GM20431 (cell line): ENCODE results near the gene TRIM25.

Source experiments
- in situ Hi-C: fragments of 300-500 bp; cut with MseI, MboI; formaldehyde crosslinking; loops from one replicate; pipeline ENCODE4 v1.15.0; 2020; ENCODE audit warnings: low sequenced_read_pairs; ENCODE audit not compliant: unreplicated experiment

Gene TRIM25

DNA sequence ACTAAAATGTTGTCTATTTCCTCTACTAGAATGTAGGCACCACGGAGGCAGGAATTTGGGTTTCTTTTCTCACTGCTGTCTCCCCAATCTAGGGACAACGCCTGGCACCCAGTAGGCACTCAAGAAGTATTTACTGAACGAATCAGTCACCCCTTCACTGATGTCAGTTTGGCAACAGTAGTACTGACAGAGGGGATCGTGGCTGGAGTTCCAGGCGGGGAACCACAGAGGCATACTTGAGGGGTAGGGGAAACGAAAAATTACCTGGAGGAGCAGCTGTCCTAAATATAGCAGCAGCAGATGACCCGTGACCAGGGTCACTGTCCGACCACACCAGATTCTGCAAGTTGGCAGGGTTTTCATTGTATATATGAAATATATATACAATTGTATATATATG lies 33.3 kb downstream of the TRIM25 start:
- in situ Hi-C loops = no loop called here

DNA sequence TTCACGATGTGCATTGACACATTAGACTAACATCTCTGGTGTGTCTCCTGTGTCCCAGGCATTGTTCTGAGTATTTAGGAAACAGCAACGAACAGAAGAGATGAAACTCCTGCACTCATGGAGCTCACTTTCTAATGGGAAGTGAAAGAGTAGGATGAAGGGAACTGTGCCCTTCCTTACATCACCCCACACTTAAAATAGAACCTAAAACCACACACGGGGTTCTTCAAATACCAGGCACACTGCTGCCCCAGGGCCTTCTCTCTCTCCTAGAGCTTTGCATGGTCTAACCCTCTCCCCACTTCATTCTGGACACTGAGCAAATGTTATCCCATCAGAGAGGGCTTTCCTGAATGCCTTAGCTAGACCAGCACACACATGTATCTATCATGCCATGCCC lies 33.7 kb downstream of the TRIM25 start:
- in situ Hi-C loops = no loop called here

DNA sequence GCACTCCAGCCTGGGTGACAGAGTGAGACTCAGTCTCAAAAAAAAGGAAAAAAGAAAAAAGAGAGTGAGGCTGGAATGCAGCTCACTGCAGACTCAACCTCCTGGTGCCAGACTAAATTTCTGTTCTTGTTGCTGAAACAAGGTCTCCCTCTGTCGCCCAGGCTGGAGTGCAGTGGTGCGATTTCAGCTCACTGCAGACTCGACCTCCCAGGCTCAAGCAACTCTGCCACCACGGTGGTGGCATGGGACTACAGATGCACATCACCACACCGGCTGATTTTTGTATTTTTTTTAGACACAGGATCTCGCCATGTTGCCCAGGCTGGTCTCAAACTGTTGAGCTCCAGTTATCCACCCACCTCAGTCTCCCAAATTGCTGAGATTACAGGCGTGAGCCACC lies 34.6 kb downstream of the TRIM25 start:
- in situ Hi-C loops = no loop called here

DNA sequence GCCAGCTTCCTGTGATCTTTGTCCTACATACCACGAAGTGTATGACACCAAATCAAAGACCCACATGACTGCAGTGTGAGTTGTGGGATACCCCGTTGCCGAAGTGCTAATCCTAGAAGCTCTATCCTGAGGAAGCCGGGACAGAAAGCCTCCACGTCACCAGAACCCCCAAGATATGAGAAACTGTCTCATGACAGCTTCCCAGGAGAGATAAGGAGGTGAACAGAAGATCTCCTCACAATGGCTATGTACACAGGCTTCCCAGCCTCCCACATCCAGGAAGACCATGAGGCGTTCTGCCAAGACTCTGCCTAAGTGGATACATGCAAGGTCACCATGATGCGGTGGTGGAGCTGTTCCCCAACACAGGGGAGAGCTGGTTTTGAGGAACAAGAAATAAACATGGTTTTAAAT lies 37.1 kb downstream of the TRIM25 start:
- in situ Hi-C loops = no loop called here

GRCh38 chr17:56870081-56870651 lies 43.7 kb downstream of the TRIM25 start:
- in situ Hi-C loops = loop anchor here (25.0 kb wide), 1 partner anchor 108 kb away; no protein-coding TSS in a partner anchor

DNA sequence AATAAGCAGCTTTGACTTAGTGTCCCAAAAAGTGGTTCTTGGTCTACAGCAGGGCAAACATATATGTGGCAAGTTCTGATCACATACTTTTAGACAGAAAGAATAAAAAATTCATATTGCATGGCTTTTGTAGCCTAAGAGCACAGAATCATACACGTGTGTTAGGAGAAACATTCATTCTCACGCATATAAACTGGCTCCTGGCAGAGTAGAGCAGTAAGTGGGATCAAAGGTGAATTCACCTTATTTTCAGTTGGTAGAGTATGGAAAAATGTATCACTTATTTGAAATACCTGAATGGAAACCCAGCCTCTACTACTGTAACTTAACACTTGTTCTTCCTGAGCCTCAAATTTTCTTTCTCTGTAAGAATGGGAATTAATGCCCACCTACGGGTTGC lies 45.1 kb downstream of the TRIM25 start:
- in situ Hi-C loops = loop anchor here (25.0 kb wide), 1 partner anchor 106 kb away; no protein-coding TSS in a partner anchor

DNA sequence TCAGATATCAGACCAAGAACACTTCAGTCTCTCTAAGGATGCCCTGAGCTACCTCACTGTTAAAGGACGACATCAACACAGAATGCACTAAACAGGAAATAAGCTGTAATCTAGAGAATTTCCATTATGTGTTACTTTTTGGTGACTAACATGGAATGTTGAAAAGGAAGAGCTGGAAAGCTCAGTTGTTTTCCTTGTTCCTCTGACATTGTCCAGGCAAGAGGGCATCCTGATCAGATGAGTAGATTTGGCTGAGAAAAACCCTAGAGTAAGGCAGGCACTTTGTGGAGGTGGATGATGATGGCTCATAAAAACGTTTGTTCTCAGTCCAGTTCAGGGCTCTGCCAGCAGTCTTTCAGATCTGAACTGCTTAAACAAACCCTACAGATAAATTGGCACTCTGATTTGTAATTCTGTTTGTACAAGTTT lies 45.9 kb downstream of the TRIM25 start:
- in situ Hi-C loops = loop anchor here (25.0 kb wide), 1 partner anchor 106 kb away; no protein-coding TSS in a partner anchor

GRCh38 chr17:56866496-56866895 lies 47.4 kb downstream of the TRIM25 start:
- in situ Hi-C loops = loop anchor here (25.0 kb wide), 1 partner anchor 104 kb away; no protein-coding TSS in a partner anchor

DNA sequence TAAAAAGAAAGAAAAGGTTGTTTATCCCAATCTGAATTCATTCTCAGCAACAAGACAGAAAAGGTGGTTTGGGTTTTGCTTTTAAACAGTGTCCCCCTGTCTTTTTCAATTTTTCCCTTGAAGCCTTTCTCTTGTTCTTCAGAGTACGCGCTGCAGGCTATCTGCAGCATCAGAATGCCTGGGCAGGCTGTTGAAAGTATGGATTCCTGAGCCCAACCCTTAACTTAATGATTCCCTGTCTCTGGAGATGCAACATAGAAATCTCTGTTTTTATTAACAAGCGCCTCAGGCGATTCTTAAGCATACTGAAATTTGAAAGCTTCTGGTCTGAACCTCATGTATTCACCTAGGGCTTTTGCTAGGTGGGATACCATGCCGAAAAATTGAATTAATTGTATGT lies 47.8 kb downstream of the TRIM25 start:
- in situ Hi-C loops = loop anchor here (25.0 kb wide), 1 partner anchor 104 kb away; no protein-coding TSS in a partner anchor

- in situ Hi-C loops = loop anchor here (25.0 kb wide), 1 partner anchor 102 kb away; no protein-coding TSS in a partner anchor
Observed at GRCh38 chr17:56863974-56864373, 49.9 kb downstream of the TRIM25 start.

DNA sequence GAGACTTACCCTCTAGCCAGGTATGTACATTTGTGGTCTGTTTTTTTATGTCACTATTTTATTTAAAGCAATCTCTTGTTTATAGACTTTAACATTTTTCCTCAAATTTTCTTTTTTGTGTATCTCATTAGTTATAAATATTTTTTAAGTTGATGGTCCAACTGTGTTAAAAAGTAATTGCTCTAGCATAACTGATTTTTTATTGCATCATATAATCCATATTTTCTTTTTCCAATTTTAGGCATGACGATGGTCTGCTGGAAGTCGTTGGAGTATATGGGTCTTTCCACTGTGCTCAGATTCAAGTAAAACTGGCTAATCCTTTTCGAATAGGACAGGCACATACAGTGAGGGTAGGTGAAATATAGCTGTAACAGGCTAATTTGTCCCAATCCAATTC lies 52.0 kb downstream of the TRIM25 start:
- in situ Hi-C loops = loop anchor here (25.0 kb wide), 1 partner anchor 100 kb away; no protein-coding TSS in a partner anchor

- in situ Hi-C loops = loop anchor here (25.0 kb wide), 1 partner anchor 89 kb away; no protein-coding TSS in a partner anchor
Observed at GRCh38 chr17:56851008-56851407, 62.8 kb downstream of the TRIM25 start.

DNA sequence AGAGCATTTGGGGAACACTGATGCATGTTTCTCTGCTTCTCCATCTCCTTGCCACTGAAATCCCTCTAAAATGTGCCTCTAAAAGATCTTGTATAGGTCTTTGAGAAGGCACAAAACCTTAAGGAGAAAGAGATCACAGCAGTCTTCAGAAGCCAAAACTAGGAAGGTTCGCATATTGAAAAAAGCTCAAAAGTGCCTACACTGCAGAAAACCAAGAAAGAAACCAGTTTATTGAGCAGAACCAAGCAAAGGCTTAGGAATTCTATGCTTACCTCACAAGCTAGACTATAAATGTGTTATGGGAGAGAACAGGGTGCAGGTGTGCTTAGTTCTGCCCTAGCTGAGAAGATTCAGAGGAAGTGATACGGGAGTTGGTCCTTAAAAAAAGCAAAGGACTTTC lies 63.3 kb downstream of the TRIM25 start:
- in situ Hi-C loops = loop anchor here (25.0 kb wide), 1 partner anchor 88 kb away; no protein-coding TSS in a partner anchor

DNA sequence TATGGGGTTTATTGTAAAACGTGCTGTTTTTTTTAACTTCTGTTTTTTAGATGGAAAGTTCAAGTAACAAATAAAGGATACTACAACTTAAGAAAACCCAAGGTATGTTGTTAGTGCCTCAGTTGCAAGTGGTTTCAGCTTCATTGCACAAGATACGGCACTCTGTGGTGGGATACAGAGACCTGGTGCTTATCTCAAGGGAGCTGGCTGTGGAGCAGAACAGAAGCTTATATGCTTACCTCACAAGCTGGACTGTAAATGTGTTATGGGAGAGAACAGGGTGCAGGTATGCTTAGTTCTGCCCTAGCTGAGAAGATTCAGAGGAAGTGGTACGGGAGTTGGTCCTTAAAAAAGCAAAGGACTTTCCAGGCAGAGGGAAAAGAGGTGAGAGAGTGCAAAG lies 64.7 kb downstream of the TRIM25 start:
- in situ Hi-C loops = no loop called here

DNA sequence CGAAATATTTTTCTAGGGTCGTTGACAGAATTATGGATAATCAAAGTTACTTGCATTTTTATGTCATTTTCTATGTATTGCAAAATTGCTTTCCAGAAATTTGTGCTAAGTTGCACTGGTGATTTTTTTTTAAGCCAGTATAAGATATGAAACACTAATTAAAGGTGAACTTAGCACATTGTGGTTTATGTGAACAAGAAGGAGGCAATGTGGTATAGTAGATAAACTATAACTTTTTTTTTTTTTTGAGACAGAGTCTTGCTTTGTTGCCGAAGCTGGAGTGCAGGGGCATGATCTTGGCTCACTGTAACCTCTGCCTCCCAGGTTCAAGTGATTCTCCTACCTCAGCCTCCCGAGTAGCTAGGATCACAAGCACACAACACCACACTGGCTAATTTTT lies 66.7 kb downstream of the TRIM25 start:
- in situ Hi-C loops = no loop called here

DNA sequence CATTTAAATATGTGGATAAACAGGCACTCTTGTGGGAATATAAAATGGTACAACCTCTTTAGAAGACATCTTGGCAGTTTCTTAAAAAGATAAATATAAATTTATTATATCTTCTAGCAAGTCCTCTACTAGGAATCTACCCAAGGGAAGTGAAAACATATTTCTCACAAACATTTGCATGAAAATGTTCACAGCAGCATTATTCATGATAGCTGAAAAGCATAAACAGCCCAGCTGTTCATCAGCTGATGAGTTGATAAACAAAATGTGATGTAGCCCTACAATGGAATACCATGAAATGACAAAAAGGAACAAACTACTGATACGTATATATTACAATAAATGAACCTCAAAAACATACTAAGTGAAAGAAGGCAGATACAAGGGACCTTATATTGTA lies 67.9 kb downstream of the TRIM25 start:
- in situ Hi-C loops = no loop called here

GRCh38 chr17:56842577-56842976 lies 71.3 kb downstream of the TRIM25 start:
- in situ Hi-C loops = no loop called here

DNA sequence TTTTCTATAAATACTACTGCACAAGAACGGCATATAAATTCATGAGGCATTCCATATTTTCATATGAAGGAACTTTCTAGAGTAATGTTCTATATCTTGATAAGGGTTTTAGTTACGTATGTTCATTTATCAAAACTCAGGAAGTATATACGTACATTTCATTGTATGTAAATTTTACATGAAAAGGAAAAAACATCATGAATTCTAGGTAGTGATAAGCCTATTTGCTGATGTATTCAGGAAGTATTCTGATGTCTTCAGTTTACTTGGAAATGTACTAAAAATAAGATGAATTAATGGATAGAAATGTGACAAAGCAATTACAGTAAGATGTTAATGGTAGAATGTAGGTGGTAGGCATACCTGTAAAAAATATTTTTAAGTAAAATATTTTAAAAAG lies 75.2 kb downstream of the TRIM25 start:
- in situ Hi-C loops = no loop called here
